Kidney epithelial cell (primary cell): ENCODE data around the gene WDR27. TPM values are rescaled to one million over a fixed set of nuclear protein-coding genes. Genes with fewer than 3 reads are reported as not detected.

Experiments
- DNase-seq: peaks from one replicate; pipeline ENCODE4 v3.0.0-alpha.2; 2010; ENCODE audit warnings: low read depth
- H3K27me3 ChIP-seq: 2 replicates; pipeline ENCODE4 v1.6.0; 2011; ENCODE audit warnings: low read length; ENCODE audit not compliant: control insufficient read depth, insufficient read depth
- H3K36me3 ChIP-seq: 2 replicates; pipeline ENCODE4 v1.5.1; 2011; ENCODE audit warnings: low read length; ENCODE audit not compliant: control insufficient read depth, insufficient read depth
- H3K4me3 ChIP-seq: 2 replicates; pipeline ENCODE4 v1.5.1; 2011; ENCODE audit warnings: low read depth, mild to moderate bottlenecking, control low read depth, low read length
- CTCF ChIP-seq: IDR thresholded peaks from 2 replicates; pipeline ENCODE4 v1.5.1; 2011; ENCODE audit warnings: mild to moderate bottlenecking, moderate library complexity, low read length, control low read depth, inconsistent platforms; ENCODE audit not compliant: insufficient read depth, poor library complexity, severe bottlenecking
- total RNA-seq: library from RNA; depleted of rRNA; stranded (reverse); fragments of >200 nt; gene quantifications from 2 replicates; pipeline ENCODE4 v1.2.3, GENCODE V29; 2015

WDR27 gene
- total RNA-seq, 1 donor from 2014 or later: 27.0 TPM

DNA sequence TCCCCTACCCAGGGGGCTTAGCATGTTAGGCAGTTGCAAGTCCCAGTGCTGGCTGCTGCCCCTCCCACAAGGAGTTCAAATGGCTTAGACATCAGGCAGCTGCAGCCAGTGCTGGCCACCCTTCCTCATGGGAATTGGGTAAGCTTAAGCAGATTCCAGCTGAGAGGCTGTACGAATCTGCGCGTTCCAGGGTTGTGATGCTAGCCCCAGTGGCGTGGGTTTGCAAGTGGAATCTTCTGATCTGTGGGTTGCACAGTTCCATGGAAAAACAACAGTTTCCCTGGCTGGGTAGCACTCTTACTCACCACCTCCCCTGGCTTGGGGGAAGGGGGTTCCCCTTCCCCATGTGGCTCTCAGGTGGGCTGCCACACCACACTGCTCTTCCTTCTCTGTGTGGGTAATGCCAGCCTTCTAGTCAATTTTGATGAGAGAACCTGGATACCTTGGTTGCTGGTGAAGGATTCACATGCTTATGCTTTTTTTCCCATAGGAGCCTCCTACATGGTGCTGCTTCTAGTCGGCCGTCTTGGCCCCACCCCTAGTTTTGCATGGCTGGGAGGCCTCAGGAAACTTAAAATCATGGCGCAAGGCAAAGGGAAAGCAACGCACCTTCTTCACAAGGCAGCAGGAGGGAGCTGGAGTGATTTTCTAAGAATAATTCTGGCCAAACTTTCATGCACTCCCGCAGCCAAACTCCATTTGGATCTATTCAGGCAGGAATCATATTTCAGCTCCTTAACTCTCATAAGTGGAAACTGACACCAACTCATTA lies 36.6 kb upstream of the WDR27 start:
- H3K36me3 ChIP-seq: no peaks in the 10 kb centered on the region

GRCh38 chr6:169729961-169730360 lies 28.1 kb upstream of the WDR27 start:
- no peaks in the 10 kb centered on the region for H3K27me3 ChIP-seq
- no peak for TF ChIP-seq CTCF
- H3K36me3 ChIP-seq: no peaks in the 10 kb centered on the region
- H3K4me3 ChIP-seq: no peak overlapping the region
- DNase-seq: no peak

More for the DNA sequence above, 36.6 kb upstream of the WDR27 start:
- Histone ChIP-seq H3K27me3 (no peaks in the 10 kb centered on the region), H3K4me3 (no peak overlapping the region)
- DNase-seq: no peak
- TF ChIP-seq CTCF: no peak

DNA sequence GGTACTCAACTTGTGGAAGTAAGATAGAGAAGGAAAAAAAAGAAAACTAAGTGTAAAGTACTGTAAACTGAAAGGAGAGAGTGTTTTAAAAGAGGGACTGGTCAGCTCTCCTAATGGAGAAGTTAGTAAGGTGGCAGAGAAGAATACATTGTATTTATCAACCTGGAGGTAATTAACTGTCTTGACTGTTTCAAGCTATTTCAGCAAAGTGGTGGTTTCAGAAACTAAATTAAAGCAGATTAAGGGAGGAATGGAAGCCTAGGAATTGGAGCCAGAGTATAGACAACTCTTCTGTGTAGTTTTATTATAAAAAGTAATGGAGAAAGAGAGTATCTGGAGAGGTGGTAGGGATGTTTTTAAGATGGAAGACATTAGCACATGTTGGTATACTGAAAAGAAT lies 25.1 kb upstream of the WDR27 start:
- Histone ChIP-seq H3K27me3 (no peaks in the 10 kb centered on the region), H3K36me3 (no peaks in the 10 kb centered on the region), H3K4me3 (no peak overlapping the region)
- no peak for TF ChIP-seq CTCF
- no peak for DNase-seq

GRCh38 chr6:169726049-169726400 lies 24.2 kb upstream of the WDR27 start:
- no peak for TF ChIP-seq CTCF
- Histone ChIP-seq H3K36me3 (no peaks in the 10 kb centered on the region), H3K4me3 (no peak overlapping the region), H3K27me3 (no peaks in the 10 kb centered on the region)
- DNase-seq: no peak

- H3K4me3 ChIP-seq: peak overlapping the region; percentile 66
- no peak for TF ChIP-seq CTCF
- no peaks in the 10 kb centered on the region for H3K36me3 ChIP-seq
- H3K27me3 ChIP-seq: no peaks in the 10 kb centered on the region
- no peak for DNase-seq
Measured at GRCh38 chr6:169725125-169726048, 23.6 kb upstream of the WDR27 start.
